H1 (cell line): ENCODE measurements around the gene DPP8. TPM values are rescaled to one million over a fixed set of nuclear protein-coding genes. Genes with fewer than 3 reads are reported as not detected.
A peak's percentile ranks its signal among the peaks of the same experiment; 100 is the strongest.

Source experiments
- BRCA1 ChIP-seq: IDR thresholded peaks from 2 replicates; pipeline ENCODE4 v1.6.1; 2012; ENCODE audit warnings: low read depth, low read length, improper control_type of control experiment
- CHD1 ChIP-seq: IDR thresholded peaks from 2 replicates; pipeline ENCODE4 v1.6.1; 2012; ENCODE audit warnings: low read depth, low read length, improper control_type of control experiment
- CHD2 ChIP-seq: IDR thresholded peaks from 2 replicates; pipeline ENCODE4 v1.6.1; 2012; ENCODE audit warnings: low read length, improper control_type of control experiment
- CREB1 ChIP-seq: IDR thresholded peaks from 2 replicates; pipeline ENCODE4 v1.6.1; 2012; ENCODE audit warnings: inconsistent platforms
- GTF2F1 ChIP-seq: IDR thresholded peaks from 2 replicates; pipeline ENCODE4 v1.6.1; 2012; ENCODE audit warnings: low read depth, low read length, improper control_type of control experiment, borderline replicate concordance
- HDAC6 ChIP-seq: IDR thresholded peaks from one replicate; pipeline ENCODE4 v1.7.1; 2012; ENCODE audit warnings: low read depth, mild to moderate bottlenecking, inconsistent platforms, low read length, moderate library complexity
- JUN ChIP-seq: IDR thresholded peaks from 2 replicates; pipeline ENCODE4 v1.6.1; 2011; ENCODE audit warnings: low read depth, mild to moderate bottlenecking, improper control_type of control experiment, low read length
- SAP30 ChIP-seq: fragments of 300-600 bp; sonication (generic); IDR thresholded peaks from 2 replicates; pipeline ENCODE4 v1.7.1; 2012; ENCODE audit warnings: low read length, moderate library complexity, mild to moderate bottlenecking, inconsistent platforms; ENCODE audit not compliant: insufficient read depth, insufficient replicate concordance
- SP1 ChIP-seq: IDR thresholded peaks from 2 replicates; pipeline ENCODE4 v1.6.1; 2011; ENCODE audit warnings: low read depth, low read length
- SRF ChIP-seq: IDR thresholded peaks from 2 replicates; pipeline ENCODE4 v1.6.1; 2011; ENCODE audit warnings: mild to moderate bottlenecking, low read depth, low read length, moderate library complexity
- TBP ChIP-seq: IDR thresholded peaks from 2 replicates; pipeline ENCODE4 v1.6.1; 2011; ENCODE audit warnings: low read depth, low read length, improper control_type of control experiment
- polyA plus RNA-seq, 7 experiments: library from polyadenylated mRNA; depleted of rRNA in 3 of 7; stranded (reverse) in 5 of 7; unstranded in 2 of 7; fragments of >200 nt in 5 of 7; fragments of 200-250 nt in 2 of 7; gene quantifications; 1 replicate in 5 of 7; 2 replicates in 1 of 7; 4 replicates in 1 of 7; pipeline versions ENCODE4 v1.2.1 to v1.2.3, GENCODE V29; 2011 to 2013; ENCODE audit warnings: missing spikeins in 2 of 7, mixed read lengths in 2 of 7
- total RNA-seq: library from RNA; stranded (reverse); fragmentation: NEBNext Ultra II Directional; extraction: Animal tissue kit (Norgen Biotek cat#: 25700); gene quantifications from 2 replicates; pipeline ENCODE4 v1.2.1, GENCODE V29; 2021

The DPP8 gene
- total and polyA plus RNA-seq, 2 of the 8 experiments (the other 6 are each of a cell fraction or from before 2014, with no cell fraction given): 9.9 to 26.0 TPM

- TF ChIP-seq SRF (no peak), TBP (no peak), GTF2F1 (no peak), HDAC6 (no peak), SP1 (peak; percentile 54; the same call in 1 of the 2 replicates), SAP30 (peak; percentile 82), CHD1 (0 out of 2 replicates have a peak, but pooled peaks have one; percentile 25), CREB1 (peak; percentile 43; the same call in 1 of the 2 replicates), BRCA1 (no peak), JUN (no peak), CHD2 (peak; percentile 66)
These were observed 116.5 kb downstream of the DPP8 start (continued) for GRCh38 chr15:65400760-65401610.
